Measurements from ENCODE around the gene DEFB119.
"Not testable (repeated sequence)": the region's sequence is repeated elsewhere in the genome, so short reads cannot be mapped to it uniquely, and the experiment has no call there.

DEFB119 gene, protein sequence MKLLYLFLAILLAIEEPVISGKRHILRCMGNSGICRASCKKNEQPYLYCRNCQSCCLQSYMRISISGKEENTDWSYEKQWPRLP

DNA sequence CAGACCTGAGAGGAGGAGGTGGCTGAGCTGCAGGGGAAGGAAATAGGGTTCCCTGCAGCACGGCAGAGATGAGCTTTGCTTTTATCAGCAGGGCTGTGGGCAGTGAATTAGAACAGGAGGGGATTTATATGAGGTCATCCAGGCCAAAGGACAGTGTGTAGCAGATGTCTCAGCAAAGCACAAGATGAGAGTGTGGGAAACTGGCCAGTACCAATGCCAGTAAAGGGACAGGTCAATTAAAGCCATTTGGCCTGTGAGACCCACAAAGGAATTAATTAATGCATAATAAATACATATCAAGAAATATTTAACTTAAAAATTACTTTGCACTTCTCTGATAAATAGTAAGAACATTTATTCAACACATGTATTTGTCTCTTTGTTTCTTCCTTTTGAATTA is at the start of gene DEFB119:
Gene DEFB119, minus strand, starts transcription at position 101 of the 400 bp plus-strand sequence. CDS start 107 bp downstream, outside the sequence.
- no peak for DNase-seq (ENCODE audit: low read depth in 1 of 2, low spot score in 1 of 2)

DNA sequence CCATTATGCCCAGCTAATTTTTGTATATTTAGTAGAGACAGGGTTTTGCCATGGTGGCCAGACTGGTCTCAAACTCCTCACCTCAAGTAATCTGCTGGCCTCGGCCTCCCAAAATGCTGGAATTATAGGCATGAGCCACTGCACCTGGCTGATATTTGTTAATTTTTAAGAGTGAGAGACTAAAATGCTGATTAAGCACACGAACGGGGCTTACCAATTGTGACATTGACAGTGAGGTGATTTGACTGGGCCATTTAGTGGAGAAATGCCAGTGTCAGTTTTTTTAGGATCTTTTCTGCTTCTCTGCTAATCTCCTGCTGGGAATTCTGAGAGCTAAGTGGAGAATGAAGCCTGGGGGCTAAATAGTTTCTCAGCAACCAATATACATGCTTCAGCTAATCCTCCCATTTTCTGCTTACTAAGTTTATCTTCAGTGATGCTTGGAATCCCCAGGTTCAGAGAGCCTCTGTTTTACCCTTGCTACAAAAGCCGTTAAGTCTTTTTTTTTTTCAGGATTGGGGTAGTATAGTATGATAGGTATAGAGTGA is 40.3 kb upstream of the DEFB119 start:
- no peak for DNase-seq (ENCODE audit: low read depth in 1 of 2, low spot score in 1 of 2)

DNA sequence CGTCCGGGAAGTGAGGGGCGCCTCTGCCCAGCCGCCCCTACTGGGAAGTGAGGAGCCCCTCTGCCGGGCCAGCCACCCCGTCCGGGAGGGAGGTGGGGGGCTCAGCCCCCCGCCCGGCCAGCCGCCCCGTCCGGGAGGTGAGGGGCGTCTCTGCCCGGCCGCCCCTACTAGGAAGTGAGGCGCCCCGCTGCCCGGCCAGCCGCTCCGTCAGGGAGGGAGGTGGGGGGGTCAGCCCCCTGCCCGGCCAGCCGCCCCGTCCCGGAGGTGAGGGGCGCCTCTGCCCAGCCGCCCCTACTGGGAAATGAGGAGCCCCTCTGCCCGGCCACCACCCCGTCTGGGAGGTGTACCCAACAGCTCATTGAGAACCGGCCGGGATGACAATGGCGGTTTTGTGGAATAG is 37.2 kb upstream of the DEFB119 start:
- not testable (repeated sequence) for DNase-seq (ENCODE audit: low read depth in 1 of 2, low spot score in 1 of 2)

DNA sequence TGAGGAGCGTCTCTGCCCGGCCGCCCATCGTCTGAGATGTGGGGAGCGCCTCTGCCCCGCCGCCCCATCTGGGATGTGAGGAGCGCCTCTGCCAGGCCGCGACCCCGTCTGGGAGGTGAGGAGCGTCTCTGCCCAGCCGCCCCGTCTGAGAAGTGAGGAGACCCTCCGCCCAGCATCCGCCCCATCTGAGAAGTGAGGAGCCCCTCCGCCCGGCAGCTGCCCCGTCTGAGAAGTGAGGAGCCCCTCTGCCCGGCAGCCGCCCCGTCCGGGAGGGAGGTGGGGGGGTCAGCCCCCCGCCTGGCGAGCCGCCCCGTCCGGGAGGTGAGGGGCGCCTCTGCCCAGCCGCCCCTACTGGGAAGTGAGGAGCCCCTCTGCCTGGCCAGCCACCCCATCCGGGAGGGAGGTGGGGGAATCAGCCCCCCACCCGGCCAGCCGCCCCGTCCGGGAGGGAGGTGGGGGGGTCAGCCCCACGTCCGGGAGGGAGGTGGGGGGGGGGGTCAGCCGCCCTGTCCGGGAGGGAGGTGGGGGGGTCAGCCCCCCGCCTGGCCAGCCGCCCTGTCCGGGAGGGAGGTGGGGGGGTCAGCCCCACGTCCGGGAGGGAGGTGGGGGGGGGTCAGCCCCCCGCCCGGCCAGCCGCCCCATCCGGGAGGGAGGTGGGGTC is 36.6 kb upstream of the DEFB119 start:
- not testable (repeated sequence) for DNase-seq (ENCODE audit: low read depth in 1 of 2, low spot score in 1 of 2)

DNA sequence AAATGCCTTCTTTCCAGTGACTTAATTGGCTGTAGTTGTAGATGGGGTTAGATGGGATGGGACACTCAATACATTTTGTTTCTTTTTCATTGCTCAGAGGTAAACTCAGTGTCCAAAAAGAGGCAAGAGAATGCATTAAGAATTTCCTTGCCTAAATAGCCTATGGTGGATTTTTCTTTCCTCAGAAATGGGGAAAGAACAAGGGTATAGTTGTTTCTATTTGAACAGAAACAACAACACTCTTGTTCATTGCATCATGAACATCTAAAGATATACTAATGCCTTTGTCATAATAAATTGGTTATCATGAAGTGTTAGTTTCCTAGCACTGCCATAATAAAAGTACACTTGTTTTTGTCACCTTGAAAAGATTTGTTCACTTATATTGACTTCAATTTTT is 35.4 kb upstream of the DEFB119 start:
- no peak for DNase-seq (ENCODE audit: low read depth in 1 of 2, low spot score in 1 of 2)

DNA sequence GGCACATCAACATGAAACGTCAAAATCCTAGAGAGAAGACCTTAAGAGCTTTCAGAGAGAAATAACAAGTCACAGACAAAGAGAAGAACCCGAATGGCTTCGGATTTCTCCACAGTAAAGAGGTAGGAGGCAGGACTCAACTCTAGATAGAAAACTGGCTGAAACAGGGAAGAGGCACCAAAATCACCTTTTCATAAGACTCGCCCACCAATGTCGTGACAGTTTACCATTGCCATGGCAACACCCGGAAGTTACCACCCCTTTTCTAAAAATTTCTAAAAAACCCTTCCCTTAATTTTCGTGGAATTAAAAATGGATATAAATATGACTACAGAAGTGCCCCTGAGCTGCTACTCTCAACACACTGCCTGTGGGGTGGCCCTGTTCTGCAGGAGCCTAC is 27.9 kb upstream of the DEFB119 start:
- DNase-seq (ENCODE audit: low read depth in 1 of 2, low spot score in 1 of 2) = no peak

DNA sequence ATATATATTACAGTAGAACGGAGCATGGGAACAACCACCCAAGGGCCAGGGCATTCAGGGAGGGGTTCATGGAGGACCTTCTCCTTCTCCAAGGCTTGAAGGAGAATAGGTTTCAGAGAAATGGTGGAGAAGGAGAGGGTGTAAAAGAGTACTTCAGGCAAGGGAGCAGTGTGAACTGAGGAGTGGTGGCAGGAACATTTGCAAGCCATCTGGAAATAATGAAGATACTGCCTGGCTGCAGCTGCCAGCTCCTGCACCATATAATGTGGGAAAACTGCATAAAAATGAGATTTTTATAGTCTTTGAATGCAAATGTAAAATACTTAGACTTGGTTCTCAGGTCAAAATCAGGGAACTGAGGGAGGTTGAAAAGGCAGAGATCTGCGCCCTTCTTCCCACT is 25.3 kb upstream of the DEFB119 start:
- no peak for DNase-seq (ENCODE audit: low read depth in 1 of 2, low spot score in 1 of 2)

DNA sequence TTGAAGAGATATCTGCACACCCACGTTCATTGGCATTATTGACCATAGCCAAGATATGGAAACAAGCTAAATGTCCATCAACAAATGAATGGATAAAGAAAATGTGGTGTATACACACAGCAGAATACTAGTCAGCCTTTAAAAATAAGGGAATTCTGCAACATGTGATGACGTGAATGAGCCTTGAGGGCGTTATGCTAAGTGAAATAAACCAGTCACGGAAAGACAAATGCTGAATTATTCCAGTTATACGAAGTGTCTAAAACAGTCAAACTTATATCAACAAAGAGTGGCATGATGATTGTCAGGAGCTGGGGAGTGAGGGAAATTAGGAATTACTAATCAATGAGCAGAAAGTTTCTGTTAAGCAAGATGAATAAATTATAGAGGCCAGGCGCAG is 24.0 kb upstream of the DEFB119 start:
- DNase-seq (ENCODE audit: low read depth in 1 of 2, low spot score in 1 of 2) = no peak

DNA sequence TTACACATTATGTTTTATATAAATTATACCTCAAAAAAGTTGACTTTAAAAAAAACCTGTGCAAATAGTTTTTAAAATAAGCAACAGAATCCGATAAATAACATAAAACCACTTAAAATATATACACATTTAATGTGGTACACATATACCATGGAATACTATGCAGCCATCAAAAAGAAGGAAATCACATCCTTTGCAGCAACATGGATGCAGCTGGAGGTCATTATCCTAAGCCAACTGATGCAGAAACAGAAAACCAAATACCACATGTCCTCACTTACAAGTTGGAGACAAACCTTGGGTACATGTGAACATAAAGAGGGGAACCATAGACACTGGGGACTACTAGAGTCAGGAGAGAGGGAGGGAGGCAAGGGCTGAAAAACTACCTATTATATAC is 19.6 kb upstream of the DEFB119 start:
- no peak for DNase-seq (ENCODE audit: low read depth in 1 of 2, low spot score in 1 of 2)

DNA sequence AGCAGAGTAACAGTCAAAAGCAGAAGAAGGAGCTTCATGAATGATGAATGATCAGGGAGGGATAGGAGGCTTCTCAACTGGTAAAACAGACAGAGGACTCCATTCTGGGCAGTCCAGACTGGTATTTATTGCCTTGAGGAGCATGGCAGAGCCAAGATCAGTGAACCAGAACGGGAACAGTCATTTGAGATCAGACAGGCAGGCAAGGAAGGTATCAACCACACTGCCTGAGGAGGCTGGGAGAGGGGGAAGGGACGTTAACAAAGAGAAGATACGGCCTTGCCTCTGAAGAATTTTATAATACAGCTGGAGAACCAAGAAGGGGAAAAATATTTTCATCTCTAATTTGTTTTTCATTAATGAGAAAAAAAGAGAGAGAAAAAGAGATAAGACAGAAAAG is 15.7 kb upstream of the DEFB119 start, which contains the start of gene DEFB121:
Gene DEFB121, minus strand, starts transcription at position 101 of the 400 bp plus-strand sequence. Its CDS starts 63 bp downstream, at position 38.
- DNase-seq (ENCODE audit: low read depth in 1 of 2, low spot score in 1 of 2) = no peak

DNA sequence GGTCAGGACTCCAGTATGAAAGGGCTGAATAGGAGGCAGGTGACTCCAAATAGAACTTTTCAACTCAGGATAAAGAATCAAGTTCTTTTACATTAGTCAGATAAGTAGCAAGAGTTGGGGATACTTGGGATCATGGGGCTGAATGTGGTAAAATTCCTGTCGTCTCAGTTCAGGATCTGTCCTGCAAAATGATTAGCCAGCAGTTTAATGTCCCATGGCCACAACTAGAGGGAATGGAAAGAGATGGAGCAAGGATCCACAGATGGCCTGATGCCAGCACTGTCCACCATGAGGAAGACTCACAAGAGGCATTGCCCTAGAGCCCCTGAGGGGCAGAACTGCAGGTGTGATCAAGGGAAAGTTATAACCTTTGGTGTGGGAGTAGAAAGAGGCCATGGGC is 13.5 kb upstream of the DEFB119 start:
- DNase-seq (ENCODE audit: low read depth in 1 of 2, low spot score in 1 of 2) = no peak

DNA sequence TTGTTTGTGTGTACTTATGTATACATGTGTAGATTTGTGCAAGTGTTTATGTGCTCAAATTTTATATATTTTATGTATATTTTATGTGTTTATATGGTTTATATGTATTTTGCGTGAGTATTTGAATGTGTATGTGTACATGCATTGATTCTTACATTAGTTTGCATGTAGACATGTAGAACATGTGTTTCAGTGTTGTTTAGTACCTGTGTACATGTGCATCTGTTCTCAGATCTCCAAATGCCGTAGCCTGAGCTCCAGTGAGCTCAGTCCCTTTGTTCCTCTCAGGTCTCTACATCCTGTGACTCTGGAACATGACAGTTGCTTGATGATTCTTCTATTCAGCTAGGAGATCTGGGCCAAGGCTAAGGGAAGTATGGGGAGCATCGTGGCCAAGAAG is 4.5 kb upstream of the DEFB119 start:
- no peak for DNase-seq (ENCODE audit: low read depth in 1 of 2, low spot score in 1 of 2)

DNA sequence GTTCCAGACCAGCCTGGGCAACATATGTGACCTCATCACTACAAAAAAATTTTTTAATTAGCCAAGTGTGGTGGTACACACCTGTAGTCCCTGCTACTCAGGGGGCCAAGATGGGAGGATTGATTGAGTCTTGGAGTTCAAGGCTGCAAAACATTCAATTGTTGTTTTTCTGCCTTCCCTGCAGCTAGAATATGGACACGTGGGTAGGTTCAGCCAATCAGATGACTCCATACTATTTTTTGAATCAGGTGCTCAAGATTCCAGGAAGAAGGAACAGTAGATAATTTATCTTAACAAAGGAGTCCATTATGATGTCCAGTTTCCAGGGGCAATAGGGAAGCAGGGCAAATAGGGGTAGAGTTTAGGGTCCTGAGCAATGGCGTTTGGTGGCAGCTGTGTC is 2.4 kb upstream of the DEFB119 start:
- no peak for DNase-seq (ENCODE audit: low read depth in 1 of 2, low spot score in 1 of 2)

DNA sequence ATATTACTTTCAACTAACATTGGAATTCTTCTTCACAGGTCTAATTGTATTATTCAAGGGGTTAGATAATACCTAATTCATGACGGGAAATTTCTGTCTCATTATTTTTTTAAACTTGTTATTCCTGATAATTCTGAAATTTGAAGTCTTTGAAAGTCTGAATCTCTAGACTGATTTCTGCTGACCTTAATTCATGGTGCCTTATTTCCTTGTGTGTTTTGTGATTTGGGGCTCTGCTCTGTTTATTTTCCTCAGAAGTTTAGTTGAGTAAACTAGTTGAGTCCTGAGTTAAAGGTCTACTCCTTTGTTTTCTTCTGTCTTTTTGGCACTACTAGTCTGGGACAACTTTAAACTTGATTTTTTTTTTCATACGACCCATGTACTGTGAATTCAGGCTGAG is 16.0 kb downstream of the DEFB119 start:
- no peak for DNase-seq (ENCODE audit: low read depth in 1 of 2, low spot score in 1 of 2)

DNA sequence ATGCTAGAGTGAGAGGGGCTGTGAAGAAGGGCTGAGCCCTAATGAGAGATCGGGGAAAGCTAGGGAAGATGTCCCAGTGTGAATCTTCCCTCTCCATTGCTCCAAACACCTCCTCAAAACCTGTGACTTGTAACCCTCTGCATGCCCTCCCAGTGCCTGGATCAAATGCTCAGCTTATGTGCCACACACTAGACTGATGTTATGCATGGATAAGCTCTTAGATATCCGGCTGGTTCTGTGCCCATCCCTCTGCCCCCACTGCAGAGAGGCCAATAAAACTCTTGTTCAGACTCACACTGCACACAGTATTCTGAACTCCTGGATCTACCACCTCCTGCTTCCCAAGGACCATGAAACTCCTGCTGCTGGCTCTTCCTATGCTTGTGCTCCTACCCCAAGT is 22.1 kb downstream of the DEFB119 start, which contains the start of gene DEFB118:
Gene DEFB118, plus strand, starts transcription at position 301 of the 400 bp plus-strand sequence. Its CDS starts 50 bp downstream, at position 351.
- DNase-seq (ENCODE audit: low read depth in 1 of 2, low spot score in 1 of 2) = no peak

DNA sequence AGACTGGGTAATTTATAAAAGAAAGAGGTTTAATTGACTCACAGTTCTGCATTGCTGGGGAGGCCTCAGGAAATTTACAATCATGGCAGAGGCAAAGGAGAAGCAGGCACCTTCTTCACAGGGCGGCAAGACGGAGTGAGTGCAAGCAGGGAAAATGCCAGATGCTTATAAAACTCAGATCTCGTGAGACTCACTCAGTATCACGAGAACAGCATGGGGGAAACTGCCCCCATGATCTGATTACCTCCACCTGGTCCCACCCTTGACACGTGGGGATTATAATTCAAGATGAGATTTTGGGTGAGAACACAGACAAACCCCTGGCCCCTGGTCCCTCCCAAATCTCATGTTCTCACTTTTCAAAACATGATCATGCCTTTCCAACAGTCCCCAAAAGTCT is 26.1 kb downstream of the DEFB119 start:
- DNase-seq (ENCODE audit: low read depth in 1 of 2, low spot score in 1 of 2) = not testable (repeated sequence)

DNA sequence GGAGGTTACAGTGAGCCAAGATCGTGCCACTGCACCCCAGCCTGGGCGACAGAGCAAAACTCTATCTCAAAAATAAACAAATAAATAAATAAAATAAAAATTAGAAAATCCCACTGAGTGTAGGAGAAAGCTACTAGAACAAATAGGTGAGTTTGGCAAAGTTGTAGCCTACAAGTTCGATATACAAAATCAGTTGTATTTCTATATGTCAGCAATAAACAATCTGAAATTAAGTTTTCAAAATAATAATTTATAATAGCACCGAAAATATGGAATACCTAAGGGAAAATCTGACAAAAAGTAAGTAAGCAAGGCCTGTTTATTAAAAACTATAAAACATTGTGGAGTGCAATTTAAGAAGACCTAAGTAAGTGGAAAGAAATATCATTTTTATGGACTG is 27.1 kb downstream of the DEFB119 start:
- no peak for DNase-seq (ENCODE audit: low read depth in 1 of 2, low spot score in 1 of 2)

DNA sequence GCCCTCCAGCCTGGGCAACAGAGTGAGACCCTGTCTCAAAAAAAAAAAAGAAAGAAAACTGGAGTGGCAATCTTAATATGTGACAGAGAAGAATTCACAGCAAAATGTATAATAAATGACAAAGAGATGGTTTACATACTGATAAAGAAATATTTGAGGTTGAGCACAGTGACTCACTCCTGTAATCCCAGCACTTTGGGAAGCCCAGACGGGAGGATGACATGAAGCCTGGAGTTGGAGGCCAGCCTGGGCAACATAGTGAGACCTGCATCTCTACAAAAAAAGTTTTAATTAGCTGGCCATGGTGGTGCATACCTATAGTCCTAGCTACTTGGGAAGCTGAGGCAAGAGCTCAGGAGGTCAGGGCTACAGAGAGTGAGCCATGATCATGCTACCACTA is 34.4 kb downstream of the DEFB119 start:
- DNase-seq (ENCODE audit: low read depth in 1 of 2, low spot score in 1 of 2) = no peak

DNA sequence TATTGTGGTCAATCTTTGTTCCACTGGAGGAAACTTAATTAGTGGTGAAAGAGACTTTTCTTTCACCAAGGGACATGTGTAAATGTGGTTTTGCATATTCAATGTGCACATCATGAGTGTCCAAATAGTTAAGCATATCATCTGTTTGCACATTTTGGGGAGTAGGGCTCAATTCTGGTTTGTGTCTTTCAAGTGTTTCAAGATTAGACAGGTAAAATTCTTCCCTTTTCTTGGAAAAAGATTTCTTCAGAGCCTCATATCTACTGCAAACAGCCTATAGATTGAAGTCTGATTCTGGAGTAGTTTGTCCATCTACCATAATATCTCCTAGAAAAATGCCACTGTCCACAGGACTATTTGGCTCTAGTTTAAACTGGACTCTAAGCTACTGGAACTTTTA is 48.9 kb downstream of the DEFB119 start:
- DNase-seq (ENCODE audit: low read depth in 1 of 2, low spot score in 1 of 2) = no peak

DNA sequence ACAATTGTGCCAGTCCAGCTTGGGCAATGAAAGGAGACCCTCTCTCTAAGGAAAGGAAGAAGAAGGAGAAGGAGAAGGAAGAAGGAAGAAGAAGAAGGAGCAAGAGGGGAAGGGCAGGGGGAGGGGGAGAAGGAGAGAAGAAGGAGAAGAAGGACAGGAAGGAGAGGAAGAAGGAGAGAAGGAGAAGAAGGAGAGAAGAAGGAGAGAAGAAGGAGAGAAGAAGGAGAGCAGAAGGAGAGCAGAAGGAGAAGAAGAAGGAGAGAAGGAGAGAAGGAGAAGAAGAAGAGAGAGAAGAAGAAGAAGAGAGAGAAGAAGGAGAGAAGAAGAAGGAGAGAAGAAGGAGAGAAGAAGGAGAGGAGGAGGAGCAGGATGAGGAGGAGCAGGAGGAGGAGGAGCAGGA is 59.5 kb downstream of the DEFB119 start:
- DNase-seq (ENCODE audit: low read depth in 1 of 2, low spot score in 1 of 2) = no peak
